ENCODE measurements around the gene NRXN3. TPM values are rescaled to one million over a fixed set of nuclear protein-coding genes. Genes with fewer than 3 reads are reported as not detected.
"Not testable (repeated sequence)": the region's sequence is repeated elsewhere in the genome, so short reads cannot be mapped to it uniquely, and the experiment has no call there.

Gene NRXN3
- total RNA-seq, 2 experiments from 2014 or later: not detected

DNA sequence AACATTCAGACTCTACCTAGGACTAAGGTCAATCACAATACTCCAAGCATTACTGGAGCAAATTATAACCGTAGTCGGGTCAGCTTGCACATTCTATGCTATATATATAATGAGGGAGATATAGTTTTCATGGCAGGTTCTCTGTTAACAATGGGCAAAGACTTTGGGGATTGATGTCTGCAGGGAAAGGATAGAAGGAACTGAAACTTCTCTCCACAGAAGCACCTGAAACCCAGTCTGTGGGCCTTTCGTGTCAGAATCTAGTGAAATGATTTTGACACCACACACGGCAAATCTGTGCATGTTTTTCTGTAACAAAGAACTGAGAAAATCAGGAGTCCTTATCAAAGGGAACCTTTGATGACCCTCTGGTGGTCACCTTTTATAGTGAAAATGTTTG lies 847.4 kb downstream of the NRXN3 start:
- H2AFZ ChIP-seq (ENCODE audit: low read length): no peak overlapping the region
- DNase-seq (ENCODE audit: low spot score): no peak
- no peak overlapping the region for H3K4me2 ChIP-seq (ENCODE audit: low read length)
- H3K4me1 ChIP-seq (ENCODE audit: insufficient read depth, low read length, poor library complexity, severe bottlenecking): no peaks in the 10 kb centered on the region
- ChIA-PET POLR2A (no interaction called here), CTCF (ENCODE audit: unreplicated experiment) (no interaction called here)
- no peak overlapping the region for H3K27ac ChIP-seq (ENCODE audit: low read depth, low read length, poor library complexity, severe bottlenecking)
- intact Hi-C loops (cut with micrococcal nuclease; ENCODE audit: unreplicated experiment): loop anchor here (10.0 kb wide), 1 partner anchor 473 kb away; no protein-coding TSS in a partner anchor
- H3K36me3 ChIP-seq (ENCODE audit: insufficient read depth, low read length): no peaks in the 10 kb centered on the region
- H3K9me3 ChIP-seq (ENCODE audit: low read length): no peaks in the 10 kb centered on the region
- no peaks in the 10 kb centered on the region for H3K79me2 ChIP-seq (ENCODE audit: insufficient read depth, low read depth, low read length)
- no peak overlapping the region for H3K4me3 ChIP-seq (ENCODE audit: low read depth, low read length, poor library complexity, severe bottlenecking)
- H3K9me2 ChIP-seq (ENCODE audit: insufficient read depth, low read length): no peaks in the 10 kb centered on the region
- no TSS peak for BruUV-seq (replicated peaks)
- TF ChIP-seq, protein P1, sequence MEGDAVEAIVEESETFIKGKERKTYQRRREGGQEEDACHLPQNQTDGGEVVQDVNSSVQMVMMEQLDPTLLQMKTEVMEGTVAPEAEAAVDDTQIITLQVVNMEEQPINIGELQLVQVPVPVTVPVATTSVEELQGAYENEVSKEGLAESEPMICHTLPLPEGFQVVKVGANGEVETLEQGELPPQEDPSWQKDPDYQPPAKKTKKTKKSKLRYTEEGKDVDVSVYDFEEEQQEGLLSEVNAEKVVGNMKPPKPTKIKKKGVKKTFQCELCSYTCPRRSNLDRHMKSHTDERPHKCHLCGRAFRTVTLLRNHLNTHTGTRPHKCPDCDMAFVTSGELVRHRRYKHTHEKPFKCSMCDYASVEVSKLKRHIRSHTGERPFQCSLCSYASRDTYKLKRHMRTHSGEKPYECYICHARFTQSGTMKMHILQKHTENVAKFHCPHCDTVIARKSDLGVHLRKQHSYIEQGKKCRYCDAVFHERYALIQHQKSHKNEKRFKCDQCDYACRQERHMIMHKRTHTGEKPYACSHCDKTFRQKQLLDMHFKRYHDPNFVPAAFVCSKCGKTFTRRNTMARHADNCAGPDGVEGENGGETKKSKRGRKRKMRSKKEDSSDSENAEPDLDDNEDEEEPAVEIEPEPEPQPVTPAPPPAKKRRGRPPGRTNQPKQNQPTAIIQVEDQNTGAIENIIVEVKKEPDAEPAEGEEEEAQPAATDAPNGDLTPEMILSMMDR (conservative IDR thresholded peaks at IDR 0.05; ENCODE audit: low read length): no peak
- TF ChIP-seq EZH2phosphoT487 (IDR thresholded peaks at IDR 0.05; ENCODE audit: borderline replicate concordance, low read depth, low read length): no peak
- no peaks in the 10 kb centered on the region for H4K20me1 ChIP-seq (ENCODE audit: insufficient read depth, low read length)

DNA sequence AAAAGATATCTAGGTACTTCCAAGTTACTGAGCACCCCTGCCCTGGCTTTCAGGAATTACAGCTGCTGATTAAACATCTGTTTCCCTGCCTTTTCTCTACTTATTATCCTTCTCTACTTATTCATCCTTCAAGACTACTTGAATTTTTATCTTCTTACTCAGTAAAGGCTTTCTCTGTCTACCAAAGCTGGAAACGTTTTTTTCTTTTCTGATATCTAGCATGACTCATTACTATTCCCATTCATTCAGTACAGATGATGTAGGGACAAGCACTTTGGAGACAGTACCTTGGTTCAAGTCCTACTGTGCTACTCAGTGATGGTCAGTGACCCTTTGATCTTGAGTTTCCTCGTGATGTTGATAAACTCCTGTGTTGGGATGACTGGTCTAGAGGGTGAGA lies 848.7 kb downstream of the NRXN3 start:
- intact Hi-C loops (cut with micrococcal nuclease; ENCODE audit: unreplicated experiment): loop anchor here (10.0 kb wide), 1 partner anchor 474 kb away; no protein-coding TSS in a partner anchor

DNA sequence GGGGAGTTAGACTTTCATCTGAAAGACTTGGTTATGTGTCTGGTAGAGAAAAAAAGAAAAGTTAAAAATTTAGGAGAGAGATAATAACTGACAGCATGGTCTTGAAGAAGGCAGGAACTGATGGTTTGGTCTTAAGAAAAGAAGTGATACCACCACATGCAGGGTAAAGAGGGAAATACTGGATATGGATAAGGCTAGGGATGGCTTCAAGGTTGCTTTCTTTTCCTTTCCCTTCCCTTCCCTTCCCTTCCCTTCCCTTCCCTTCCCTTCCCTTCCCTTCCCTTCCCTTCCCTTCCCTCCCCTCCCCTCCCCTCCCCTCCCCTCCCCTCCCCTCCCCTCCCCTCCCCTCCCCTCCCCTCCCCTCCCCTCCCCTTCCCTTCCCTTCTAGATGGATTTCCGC lies 849.7 kb downstream of the NRXN3 start:
- H3K27ac ChIP-seq (ENCODE audit: low read depth, low read length, poor library complexity, severe bottlenecking); H3K79me2 ChIP-seq (ENCODE audit: insufficient read depth, low read depth, low read length); H3K4me2 ChIP-seq (ENCODE audit: low read length); H3K36me3 ChIP-seq (ENCODE audit: insufficient read depth, low read length); H3K9me2 ChIP-seq (ENCODE audit: insufficient read depth, low read length); POLR2A ChIA-PET; CTCF ChIA-PET (ENCODE audit: unreplicated experiment); H3K4me1 ChIP-seq (ENCODE audit: insufficient read depth, low read length, poor library complexity, severe bottlenecking); H3K9me3 ChIP-seq (ENCODE audit: low read length); H3K4me3 ChIP-seq (ENCODE audit: low read depth, low read length, poor library complexity, severe bottlenecking); BruUV-seq (replicated peaks); H4K20me1 ChIP-seq (ENCODE audit: insufficient read depth, low read length); H2AFZ ChIP-seq (ENCODE audit: low read length); DNase-seq (ENCODE audit: low spot score): not testable (repeated sequence)
- intact Hi-C loops (cut with micrococcal nuclease; ENCODE audit: unreplicated experiment): loop anchor here (10.0 kb wide), 1 partner anchor 475 kb away; no protein-coding TSS in a partner anchor

More for the DNA sequence above, 848.7 kb downstream of the NRXN3 start:
- no peaks in the 10 kb centered on the region for H3K9me3 ChIP-seq (ENCODE audit: low read length)
- TF ChIP-seq, protein P1 (conservative IDR thresholded peaks at IDR 0.05; ENCODE audit: low read length): no peak
- no peak for TF ChIP-seq EZH2phosphoT487 (IDR thresholded peaks at IDR 0.05; ENCODE audit: borderline replicate concordance, low read depth, low read length)
- no peaks in the 10 kb centered on the region for H3K79me2 ChIP-seq (ENCODE audit: insufficient read depth, low read depth, low read length)
- no peaks in the 10 kb centered on the region for H3K36me3 ChIP-seq (ENCODE audit: insufficient read depth, low read length)
- H3K4me2 ChIP-seq (ENCODE audit: low read length): no peak overlapping the region
- CTCF ChIA-PET (ENCODE audit: unreplicated experiment): no interaction called here
- POLR2A ChIA-PET: no interaction called here
- no peak for DNase-seq (ENCODE audit: low spot score)
- H4K20me1 ChIP-seq (ENCODE audit: insufficient read depth, low read length): no peaks in the 10 kb centered on the region
- no peaks in the 10 kb centered on the region for H3K9me2 ChIP-seq (ENCODE audit: insufficient read depth, low read length)
- H3K4me3 ChIP-seq (ENCODE audit: low read depth, low read length, poor library complexity, severe bottlenecking): no peak overlapping the region
- H3K27ac ChIP-seq (ENCODE audit: low read depth, low read length, poor library complexity, severe bottlenecking): no peak overlapping the region
- no peak overlapping the region for H2AFZ ChIP-seq (ENCODE audit: low read length)
- no TSS peak for BruUV-seq (replicated peaks)
- no peaks in the 10 kb centered on the region for H3K4me1 ChIP-seq (ENCODE audit: insufficient read depth, low read length, poor library complexity, severe bottlenecking)
